NCI-H748 (cell line): ENCODE data around the gene PPP1R3D.

Experiments
- DNase-seq: peaks from one replicate; lab custom pipeline; 2025; ENCODE audit not compliant: unreplicated experiment; lab: John Stamatoyannopoulos, UW

The PPP1R3D gene

DNA sequence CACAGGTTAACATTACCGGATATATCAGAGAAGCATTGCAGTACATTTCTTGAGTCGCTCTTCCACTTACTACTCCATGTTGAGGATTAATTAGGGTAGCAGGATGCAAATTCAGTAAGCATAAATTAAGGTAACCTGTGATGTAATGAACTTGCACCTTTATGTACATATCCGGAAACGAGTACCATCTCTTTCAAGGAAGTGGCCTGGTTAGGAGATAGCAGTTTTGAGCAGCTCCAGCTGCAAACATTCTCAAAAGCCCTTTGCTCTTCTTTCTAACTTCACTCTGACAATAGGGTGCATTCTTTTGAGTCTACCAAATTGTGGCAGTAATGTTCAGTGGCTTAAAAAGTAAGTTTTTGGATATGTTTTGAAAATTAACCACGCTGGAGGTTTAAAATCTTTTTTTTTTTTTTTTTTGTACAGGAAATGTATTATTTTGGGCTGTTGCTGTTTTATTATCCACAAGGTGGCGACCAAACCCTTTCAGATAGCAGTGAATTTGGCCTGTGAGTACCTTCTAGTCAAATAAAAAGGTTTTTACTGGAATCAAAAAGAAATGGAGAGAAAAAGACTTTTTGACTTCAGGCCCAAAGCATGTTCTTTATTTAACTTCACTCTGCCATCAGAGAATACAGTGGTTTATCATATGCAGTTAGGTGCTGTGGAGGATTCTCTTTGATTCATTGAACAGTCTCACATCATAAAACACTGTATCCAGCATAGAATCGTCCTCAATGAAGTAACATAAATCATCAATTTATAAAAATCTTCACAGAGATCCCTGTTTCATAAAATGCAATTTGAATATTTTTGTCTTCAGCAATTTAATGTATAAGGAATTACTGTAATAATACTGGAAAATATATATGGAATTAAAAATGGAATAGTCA is 9.0 kb upstream of the PPP1R3D start:
- peak; percentile 56 for DNase-seq

DNA sequence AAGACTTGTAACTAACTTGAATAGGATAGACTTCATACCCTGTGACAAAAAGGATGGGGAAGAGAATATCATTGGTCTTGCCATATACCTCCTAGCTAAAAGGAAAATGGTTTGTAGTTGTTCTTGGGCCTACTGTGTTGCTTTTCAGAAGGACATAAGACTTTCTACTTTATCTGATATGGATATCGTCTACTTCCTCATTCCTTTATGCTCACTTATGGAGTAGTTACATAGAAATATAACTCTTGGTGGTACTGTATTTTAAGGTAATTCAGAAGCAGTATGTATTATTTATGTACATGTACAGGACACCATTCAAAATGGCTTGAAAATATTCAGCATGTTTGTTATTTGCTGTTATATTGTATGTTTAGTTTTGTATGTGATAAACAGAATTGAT is 8.1 kb upstream of the PPP1R3D start:
- no peak for DNase-seq

DNA sequence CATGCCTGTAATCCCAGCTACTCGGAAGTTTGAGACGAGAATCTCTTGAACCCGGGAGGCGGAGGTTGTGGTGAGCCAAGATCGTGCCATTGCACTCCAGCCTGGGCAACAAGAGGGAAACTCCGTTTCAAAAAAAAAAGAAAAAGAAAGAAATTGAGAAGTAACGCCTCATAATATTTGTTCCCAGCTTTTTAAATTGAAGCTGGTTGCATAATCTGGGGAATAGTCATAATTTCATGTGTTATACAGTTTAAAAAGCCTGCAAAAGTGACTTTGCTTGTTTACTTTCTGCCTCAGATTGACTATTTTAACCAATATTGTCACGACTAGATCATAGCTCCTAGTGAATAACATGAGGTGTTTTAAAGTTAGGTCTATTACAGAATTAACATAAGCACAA is 7.3 kb upstream of the PPP1R3D start:
- DNase-seq: no peak

DNA sequence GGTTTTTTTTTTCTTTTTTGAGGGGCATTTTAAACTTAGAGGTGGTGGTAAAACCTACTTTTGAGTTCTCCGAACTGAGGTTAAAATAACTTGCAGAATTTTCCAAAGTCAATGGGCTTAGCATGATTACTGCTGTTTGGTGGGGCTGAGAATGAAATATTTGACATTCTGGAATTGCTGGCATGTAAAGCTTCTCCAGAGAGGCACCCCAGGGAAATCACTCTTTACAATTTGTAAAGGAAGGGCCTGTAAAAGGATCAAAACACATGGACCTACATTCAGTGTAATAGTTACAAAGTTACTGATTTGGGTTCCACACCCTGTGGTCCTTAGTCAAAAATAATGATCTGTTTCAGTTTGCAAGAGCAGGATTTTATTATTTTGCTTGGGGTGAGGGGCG is 5.6 kb upstream of the PPP1R3D start:
- DNase-seq: no peak

DNA sequence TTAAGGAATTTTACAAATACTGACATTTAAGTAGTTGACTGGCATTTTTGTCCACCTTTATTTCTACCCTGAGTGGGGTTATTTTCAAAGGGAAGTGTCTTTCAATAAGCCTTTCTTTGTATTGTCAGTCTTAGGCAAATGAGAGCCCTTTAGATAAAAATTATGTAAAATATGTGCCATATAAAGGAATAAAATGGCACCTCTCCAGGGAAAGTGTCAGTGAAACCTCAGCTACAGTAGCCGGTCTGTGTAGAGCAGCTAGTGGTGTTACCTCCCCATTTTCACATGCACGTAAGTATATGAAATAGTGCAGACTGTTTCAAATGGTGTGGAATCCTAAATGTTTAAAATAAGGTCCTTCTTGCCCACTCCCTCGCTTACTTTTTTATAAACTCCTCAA is 5.1 kb upstream of the PPP1R3D start:
- DNase-seq: no peak

DNA sequence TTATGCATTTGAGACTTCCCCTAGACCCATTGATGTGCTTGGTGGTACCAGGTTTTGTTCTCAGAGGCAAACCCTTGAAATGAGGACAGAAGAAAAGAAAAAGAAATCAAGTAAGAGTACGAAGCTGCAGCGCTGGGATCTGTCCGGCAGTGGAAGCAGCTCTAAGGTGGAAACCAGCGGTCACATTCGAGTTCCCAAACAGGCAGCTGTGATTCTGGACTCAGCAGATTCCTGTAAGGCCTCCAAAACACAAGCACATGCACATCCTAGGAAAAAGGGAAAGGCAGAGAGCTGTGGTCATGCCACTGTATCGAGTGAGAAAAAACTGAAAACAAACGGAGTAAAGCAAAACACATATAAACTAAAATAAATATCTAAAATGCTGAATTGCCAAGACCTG is 4.6 kb upstream of the PPP1R3D start:
- DNase-seq: no peak

DNA sequence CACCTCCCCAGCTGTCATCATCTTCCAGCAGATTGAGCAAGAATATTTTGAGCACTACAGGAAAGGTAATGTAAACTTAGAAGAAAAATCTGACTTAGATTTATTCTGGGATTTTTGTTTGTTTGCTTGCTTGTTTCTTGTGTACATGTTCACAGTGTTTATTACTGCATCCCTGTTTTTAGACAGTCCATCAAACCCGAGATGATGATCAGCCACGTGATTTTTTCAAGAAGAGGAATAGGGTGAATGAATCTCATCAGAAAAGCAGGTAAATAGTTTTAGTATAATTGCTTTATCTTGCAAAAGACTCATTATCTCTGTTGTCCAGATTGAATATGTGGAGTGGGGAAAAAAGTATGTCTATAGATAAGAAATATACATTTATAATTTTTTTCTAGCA is 2.1 kb upstream of the PPP1R3D start:
- no peak for DNase-seq

DNA sequence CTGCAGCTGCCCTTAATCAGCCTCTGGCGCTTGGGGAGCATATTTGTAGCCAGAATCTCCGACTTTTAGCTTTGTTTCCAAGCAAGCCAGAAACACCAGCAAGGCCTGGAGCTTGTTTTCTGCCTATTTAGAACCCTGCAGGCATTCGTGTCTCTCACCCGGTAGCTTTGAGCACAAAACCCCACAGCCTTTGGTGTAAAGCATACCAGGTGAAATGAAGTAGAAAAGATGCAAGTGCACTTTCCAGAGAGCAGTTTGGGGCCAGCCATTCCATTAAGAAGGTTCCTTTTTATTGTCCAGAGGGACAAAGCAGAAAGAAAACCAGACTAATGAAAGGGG is 820 bp upstream of the PPP1R3D start:
- no peak for DNase-seq

DNA sequence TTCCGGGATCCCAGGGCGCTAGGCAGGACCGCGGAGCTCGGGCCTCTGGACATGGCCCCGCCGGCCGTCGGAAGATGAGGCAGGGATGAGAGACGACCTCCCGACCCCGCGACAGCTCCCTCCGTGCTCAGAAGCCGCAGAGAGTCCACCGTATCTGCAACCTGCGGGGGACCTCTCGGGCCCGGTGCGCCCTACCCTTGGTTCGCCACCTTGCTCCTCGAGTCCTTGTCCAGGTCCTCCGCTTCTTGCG is 301 bp downstream of the PPP1R3D start:
- DNase-seq: no peak

DNA sequence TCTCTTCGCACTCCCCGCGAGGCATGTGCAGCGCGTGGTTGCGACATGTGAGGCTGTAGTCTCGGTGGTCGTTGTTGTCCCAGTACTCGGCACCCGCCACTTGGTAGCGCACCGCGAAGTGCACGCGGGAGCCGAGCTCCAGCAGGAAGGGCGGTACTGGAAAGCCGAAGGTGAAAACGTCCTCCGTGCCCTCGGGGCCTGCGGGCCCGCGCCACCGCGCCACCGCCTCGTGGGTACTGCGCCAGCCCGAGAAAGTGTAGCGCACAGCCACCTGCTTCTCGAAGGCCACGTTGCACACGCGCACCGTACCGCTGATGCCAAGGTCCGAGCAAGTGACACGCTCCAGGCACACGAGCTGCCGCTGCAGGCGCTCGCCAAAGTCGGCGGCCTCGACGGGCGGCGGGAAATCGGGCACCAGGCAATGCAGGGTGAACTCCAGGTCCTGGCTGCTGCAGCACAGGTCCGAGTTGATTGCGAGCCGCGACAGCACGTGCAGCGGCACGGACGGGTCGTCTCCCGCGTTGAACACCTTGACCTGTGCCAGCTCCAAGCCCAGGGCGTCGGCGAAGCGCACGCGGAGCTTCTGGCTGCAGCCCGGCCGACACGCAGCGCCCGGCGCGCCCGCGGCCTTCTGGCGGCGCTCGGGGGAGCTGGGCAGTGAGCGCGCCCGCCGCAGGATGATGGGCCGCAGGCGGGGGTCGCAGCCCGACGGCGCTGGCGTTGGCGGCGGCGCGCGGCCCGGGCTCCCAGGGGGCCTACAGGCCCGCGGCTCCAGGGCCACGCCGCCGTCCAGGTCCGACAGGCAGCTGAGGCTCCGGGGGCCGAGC is 840 bp downstream of the PPP1R3D start:
- no peak for DNase-seq

DNA sequence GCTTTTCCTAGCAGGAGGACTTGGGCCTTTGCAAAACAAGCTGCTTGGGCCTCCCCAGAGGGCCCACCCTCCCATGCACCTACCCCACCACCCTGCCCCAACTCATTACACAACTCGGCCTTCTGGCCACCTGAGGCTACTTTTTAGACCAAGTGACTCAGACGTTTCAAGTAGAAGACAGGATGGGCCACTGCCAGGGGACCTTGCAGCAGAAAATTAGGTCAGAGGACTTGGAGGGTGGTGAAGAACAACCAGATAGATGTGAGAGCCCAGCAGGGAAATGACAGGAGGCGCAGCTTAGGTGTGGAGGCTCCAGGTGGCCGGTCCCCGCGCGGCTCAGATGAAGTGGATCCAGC is 1.4 kb downstream of the PPP1R3D start:
- DNase-seq: no peak

DNA sequence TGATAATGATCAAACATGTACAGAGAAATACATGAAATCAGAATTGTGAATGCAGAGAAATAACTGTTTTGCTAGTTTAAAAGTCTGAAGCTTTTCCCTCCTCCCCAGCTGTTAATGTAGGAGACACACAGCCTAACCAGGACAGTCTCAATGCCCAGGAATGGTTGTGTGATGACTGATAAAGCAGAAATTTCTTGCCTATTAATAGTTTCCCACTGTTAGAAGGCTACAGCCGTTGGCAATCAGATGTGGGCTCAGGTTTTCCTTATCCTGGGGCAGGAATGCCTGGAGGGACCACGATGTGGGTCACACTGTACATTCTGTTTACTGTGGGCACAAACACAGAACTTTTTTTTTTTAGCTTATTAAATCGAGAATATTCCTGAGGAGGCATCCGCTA is 1.9 kb downstream of the PPP1R3D start:
- no peak for DNase-seq

DNA sequence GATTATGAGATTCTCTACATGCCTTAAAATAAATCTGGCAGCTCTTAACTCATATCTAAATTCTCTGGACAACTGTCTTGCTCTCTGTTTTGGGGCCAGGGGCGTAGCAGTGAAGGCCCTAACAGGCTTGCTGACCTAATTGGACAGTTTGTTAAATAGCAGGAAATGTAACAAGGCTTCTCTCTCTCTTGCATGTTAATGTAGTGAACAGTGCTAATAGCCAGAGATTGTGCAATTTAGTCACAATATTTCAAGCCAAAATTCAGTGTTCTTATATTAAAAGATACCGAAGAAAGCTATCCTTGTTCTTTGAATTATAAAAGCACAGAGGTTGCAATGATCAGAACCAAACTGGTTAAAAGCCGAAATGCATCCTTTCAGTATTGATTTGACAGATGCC is 3.0 kb downstream of the PPP1R3D start:
- DNase-seq: no peak

DNA sequence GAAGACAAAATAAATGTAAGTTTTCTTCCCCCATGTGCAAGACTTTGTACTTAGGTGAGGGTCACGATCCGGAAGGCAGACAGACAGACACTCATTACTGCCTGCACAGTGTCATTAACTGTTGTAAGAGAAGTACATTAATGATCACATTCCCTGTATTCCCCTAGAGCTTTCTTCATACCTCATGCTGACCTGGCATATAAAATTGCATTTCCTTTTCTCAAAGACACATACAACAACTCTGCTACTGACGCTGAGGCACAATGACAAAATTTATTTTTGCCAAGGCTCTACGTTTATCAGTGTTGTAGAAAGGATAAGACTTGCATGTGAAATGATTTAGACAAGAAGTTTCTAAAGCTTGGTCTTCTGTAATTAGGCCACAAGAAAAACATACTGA is 3.7 kb downstream of the PPP1R3D start:
- DNase-seq: no peak

DNA sequence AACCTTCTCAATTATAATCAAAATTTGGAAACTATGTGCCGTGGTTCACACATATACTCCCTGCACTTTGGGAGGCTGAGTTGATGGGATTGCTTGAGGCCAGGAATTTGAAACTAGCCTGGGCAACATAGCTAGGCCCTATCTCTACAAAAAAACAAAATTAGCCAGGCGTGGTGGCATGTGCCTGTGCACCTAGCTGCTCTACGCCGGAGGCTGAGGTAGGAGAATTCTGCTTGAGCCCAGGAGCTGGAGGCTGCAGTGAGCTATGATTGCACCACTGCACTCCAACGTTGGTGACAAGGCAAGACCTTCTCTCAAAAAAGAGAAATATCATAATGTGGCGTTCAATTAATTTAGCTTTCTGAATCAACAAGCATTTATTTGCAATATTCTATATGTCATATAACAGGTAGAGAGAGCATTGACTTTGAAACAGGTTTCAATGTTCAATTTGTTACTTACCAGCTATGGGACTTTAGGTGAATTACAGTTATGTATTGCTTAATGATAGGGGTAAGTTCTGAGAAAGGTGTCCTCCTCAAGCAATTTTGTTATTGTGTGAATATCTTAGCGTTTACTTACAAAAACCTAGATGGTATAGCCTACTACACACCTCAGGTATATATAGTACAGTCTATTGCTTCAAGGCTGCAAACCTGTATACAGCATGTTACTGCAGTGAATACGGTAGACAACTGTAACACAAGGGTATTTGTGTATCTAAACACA is 4.5 kb downstream of the PPP1R3D start:
- no peak for DNase-seq

DNA sequence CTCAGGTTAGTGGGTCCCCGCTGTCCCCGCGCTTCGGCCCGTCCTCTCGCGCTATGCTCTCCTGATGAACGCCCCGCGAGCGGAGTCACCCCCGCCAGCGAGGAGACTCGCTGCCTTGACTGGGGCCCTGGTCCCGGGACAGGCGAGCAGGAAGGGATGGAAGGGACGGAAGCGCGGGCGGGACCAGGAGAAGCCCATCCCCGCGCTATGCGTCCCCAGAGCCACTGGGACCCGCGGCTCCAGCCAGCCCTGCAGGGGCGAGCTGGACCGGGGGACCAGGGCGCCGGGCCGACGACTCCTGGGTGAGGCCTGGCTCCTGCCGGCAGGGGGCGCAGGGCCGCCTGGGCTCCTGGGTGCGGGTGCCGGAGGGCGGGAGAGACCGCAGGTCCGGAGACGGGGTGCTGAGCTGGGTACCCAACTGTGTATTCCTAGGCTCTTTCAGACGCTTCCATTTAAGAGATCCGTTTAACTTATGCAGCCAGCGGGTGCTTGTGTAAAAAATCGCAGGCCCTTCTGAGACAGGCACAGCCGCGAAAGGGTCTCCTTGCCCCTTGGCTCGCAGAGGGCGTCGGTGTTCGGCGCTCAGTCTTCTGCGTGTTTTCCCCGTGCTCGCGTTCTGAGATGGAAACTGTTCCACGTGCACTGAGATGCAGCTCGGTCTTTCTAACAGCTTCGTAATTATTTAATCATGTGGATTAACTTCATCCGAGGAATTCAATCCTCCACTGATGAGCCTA is 6.1 kb downstream of the PPP1R3D start:
- DNase-seq: peak; percentile 62

DNA sequence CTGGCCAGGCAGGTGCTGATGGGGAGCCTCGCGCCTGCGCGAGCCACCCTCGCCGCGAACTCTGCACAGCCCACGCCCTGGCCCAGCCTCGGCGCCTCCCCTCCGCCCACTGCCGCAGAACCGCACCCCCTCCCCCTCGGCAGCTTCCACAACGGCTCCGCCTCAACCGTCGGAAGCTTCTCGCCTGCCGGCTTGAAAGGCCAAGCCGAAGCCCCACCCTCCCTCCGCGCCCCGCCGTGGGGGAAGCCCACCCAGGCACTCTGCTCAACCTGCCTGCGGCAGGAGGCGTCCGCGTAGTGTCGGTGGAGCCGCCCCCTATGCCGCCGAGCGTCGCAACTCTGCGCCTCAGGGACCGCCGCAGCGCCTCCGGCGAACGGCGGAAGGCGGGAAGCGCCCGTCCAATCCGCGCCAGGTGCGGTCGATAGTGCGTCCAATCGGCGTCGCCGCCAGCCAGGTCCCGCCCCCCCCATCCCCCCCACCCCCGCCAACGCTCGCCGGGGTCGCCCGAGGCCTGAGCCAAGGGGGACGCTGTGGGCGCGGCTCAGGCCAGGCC is 6.7 kb downstream of the PPP1R3D start, which contains the start of gene SYCP2:
SYCP2 (minus strand) TSS at position 342 of the 553 bp plus-strand sequence. CDS start 11,224 bp downstream, outside the sequence.
- no peak for DNase-seq

DNA sequence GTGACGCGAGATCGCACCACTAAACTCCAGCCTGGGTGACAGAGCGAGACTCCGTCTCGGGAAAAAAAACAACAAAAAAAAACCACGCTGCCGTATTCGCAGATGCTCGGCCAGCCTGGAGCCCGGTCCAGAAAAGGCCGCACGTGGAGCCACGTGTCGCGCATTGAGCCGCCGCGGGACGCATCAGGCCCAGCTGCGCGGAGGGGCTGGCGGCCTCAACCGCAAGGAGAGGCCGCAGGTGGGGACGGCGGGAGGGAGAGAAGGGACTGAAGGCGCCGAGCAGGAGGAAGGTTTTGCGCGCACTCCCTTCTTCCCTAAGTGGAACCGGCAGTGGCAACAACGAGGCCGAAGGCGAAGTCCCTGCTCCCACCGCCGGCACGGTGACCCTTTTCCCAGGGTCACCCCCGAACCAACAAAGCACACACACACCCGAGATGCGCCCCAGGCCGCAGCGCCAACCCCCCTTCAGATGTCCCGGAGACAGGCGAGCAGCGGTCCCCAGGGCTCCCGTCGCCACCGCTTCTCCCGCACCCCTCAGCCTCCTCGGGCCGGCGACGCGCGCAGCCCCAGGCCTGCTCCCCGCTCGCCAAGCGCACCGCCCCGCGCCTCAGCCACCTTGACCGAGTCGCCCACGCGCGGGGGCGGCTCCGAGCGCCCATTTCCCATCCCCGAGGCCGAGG is 7.3 kb downstream of the PPP1R3D start:
- DNase-seq: no peak

DNA sequence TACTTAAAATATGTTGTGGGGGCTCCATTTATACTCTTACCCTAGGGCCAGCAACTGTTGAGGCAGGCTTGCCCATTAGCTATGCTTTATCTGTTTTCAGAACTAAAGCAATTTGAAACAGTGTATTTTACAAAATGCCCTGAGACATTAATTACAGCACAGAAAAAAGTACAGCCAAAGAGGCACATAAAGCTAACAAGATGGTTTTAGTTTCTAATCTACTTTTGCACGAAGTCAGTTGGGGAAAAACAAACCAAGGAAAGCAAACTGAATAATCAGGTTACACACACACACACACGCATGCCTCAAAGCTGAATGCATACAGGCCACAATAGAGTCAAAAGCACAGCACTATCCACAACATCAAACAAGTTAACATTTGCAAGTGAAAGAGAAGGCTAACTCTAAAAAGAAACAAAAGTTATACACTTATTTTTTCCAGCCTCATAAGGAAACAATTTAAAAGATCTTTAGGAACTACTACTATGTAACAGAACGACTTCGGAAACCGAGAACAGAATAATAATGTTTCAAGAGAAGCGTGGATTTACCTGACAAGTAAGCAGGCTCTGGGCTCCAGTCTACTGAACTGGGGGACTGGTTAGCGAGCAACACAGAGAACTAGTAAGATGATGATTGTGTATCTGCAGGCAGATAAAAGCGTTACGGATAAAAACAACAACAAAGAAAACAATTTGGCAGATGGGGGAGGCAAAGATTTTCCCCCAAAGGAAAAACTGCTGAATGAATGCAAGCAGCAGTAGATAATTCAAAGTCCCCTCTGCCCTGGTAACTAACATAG is 8.4 kb downstream of the PPP1R3D start:
- DNase-seq: no peak

DNA sequence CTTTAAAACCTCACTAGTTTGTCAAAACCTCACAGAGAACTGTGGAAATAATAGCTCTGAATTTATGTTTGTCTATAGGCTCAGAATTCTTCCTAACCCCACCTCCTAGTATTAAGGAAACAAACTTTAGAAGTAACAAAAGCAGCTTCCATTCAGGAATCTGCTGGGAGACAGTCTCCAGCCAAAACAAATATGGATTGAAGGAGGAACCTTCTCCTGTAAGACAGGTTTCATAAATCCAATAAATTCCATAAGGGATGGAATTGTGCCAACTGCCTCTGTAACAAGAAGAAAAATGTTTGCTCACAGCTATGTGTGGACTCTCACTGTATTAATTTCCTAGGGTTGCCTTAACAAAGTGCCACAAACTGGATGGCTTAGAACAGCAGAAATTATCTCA is 14.2 kb downstream of the PPP1R3D start:
- peak; percentile 2 for DNase-seq
